ENCODE measurements around the gene VPS18. TPM values are rescaled to one million over a fixed set of nuclear protein-coding genes. Genes with fewer than 3 reads are reported as not detected.
A peak's percentile ranks its signal among the peaks of the same experiment; 100 is the strongest.

The VPS18 gene
- total RNA-seq, 1 experiment from 2014 or later: 16.9 TPM

- Histone ChIP-seq H3K9me3 (ENCODE audit: control insufficient read depth in 1 of 2, insufficient read depth in 1 of 2, low read depth in 1 of 2, low read length in 2 of 2) (no peaks in the 10 kb centered on the region), H4K20me1 (ENCODE audit: insufficient read depth) (no peaks in the 10 kb centered on the region), H3K4me1 (ENCODE audit: control insufficient read depth in 1 of 2, insufficient read depth in 2 of 2, low read length in 2 of 2) (peaks cover 19 to 41% of the 10 kb centered on the region in 2 experiments), H2AFZ (ENCODE audit: low read depth, low read length, poor library complexity, severe bottlenecking) (peak overlapping the region; percentile 56), H3K9me2 (ENCODE audit: insufficient read depth) (no peaks in the 10 kb centered on the region), H3K9ac (ENCODE audit: low read length) (peak overlapping the region; percentile 39), H3K27ac (ENCODE audit: low read depth, low read length) (peak overlapping the region; percentile 22; the same call in 1 of the 2 replicates), H3K79me2 (ENCODE audit: insufficient read depth, low read length) (no peaks in the 10 kb centered on the region), H3K36me3 (ENCODE audit: control insufficient read depth in 1 of 2, insufficient read depth in 2 of 2, low read length in 2 of 2) (no peaks in the 10 kb centered on the region), H3K27me3 (ENCODE audit: insufficient read depth, low read length) (peaks cover 15% of the 10 kb centered on the region; the same call in 1 of the 2 replicates), H3K4me3 (replicated peaks in 1 of 2; ENCODE audit: low read depth in 1 of 2, low read length in 2 of 2) (peak overlapping the region; percentile 52 to 65), H3K4me2 (ENCODE audit: low read length) (peak overlapping the region; percentile 100)
- no TSS peak for BruUV-seq (replicated peaks)
- CTCF ChIA-PET: interaction anchor here (0.6 to 4.8 kb wide), 19 partner anchors 10 to 902 kb away, joined by 3 to 69 read pairs (median 3); partner anchors contain the start of genes CHAC1 and VPS18
- POLR2A ChIA-PET: interaction anchor here (0.8 to 4.4 kb wide), 8 partner anchors 10 to 255 kb away, joined by 3 to 48 read pairs (median 8); partner anchors contain the start of genes CHAC1 and VPS18
- RAD21 ChIA-PET (ENCODE audit: low non-redundant PET in 1 of 2, low total read pairs in 2 of 2, uncharacterized antibody in 2 of 2, unreplicated experiment in 2 of 2): interaction anchor here (0.6 to 1.1 kb wide), 3 partner anchors 24 to 254 kb away, joined by 5 to 6 read pairs (median 5); no protein-coding TSS in a partner anchor
- DNase-seq (ENCODE audit: low read depth, low spot score) (no peak), ATAC-seq (peak; percentile 29)
- TF ChIP-seq ZFX (IDR thresholded peaks at IDR 0.05) (peak; percentile 45; the same call in 1 of the 2 replicates), EZH2 (IDR thresholded peaks at IDR 0.05) (no peak)
- intact Hi-C loops (cut with micrococcal nuclease): loop anchor here (1.0 to 10.0 kb wide), 3 partner anchors 24 to 255 kb away; no protein-coding TSS in a partner anchor
These were observed 35.6 kb downstream of the VPS18 start for GRCh38 chr15:40929660-40930429.

GRCh38 chr15:40930430-40931299, 36.4 kb downstream of the VPS18 start:
- Histone ChIP-seq H3K9me3 (ENCODE audit: control insufficient read depth in 1 of 2, insufficient read depth in 1 of 2, low read depth in 1 of 2, low read length in 2 of 2) (no peaks in the 10 kb centered on the region), H3K27ac (ENCODE audit: low read depth, low read length) (no peak overlapping the region; the same call in 1 of the 2 replicates), H3K4me3 (replicated peaks in 1 of 2; ENCODE audit: low read depth in 1 of 2, low read length in 2 of 2) (peak overlapping the region; percentile 52 to 65), H3K36me3 (ENCODE audit: control insufficient read depth in 1 of 2, insufficient read depth in 2 of 2, low read length in 2 of 2) (no peaks in the 10 kb centered on the region), H3K9ac (ENCODE audit: low read length) (peak overlapping the region; percentile 31; the same call in 1 of the 2 replicates), H3K4me2 (ENCODE audit: low read length) (peak overlapping the region; percentile 100), H4K20me1 (ENCODE audit: insufficient read depth) (no peaks in the 10 kb centered on the region), H3K9me2 (ENCODE audit: insufficient read depth) (no peaks in the 10 kb centered on the region), H3K79me2 (ENCODE audit: insufficient read depth, low read length) (no peaks in the 10 kb centered on the region), H2AFZ (ENCODE audit: low read depth, low read length, poor library complexity, severe bottlenecking) (peak overlapping the region; percentile 61), H3K4me1 (ENCODE audit: control insufficient read depth in 1 of 2, insufficient read depth in 2 of 2, low read length in 2 of 2) (peaks cover 19 to 41% of the 10 kb centered on the region in 2 experiments), H3K27me3 (ENCODE audit: insufficient read depth, low read length) (peaks cover 15% of the 10 kb centered on the region; the same call in 1 of the 2 replicates)
- intact Hi-C loops (cut with micrococcal nuclease): loop anchor here (5.0 to 10.0 kb wide), 2 partner anchors 92 to 254 kb away; no protein-coding TSS in a partner anchor
- ATAC-seq (peak; percentile 51), DNase-seq (ENCODE audit: low read depth, low spot score) (peak; percentile 70)
- POLR2A ChIA-PET: interaction anchor here (0.7 to 4.4 kb wide), 11 partner anchors 10 to 319 kb away, joined by 3 to 48 read pairs (median 4); partner anchors contain the start of genes CHAC1 and VPS18
- RAD21 ChIA-PET (ENCODE audit: low non-redundant PET in 1 of 2, low total read pairs in 2 of 2, uncharacterized antibody in 2 of 2, unreplicated experiment in 2 of 2): interaction anchor here (0.5 to 1.1 kb wide), 9 partner anchors 23 to 563 kb away, joined by 3 to 10 read pairs (median 5); partner anchors contain the start of gene CHAC1 (in 1 of the 2)
- CTCF ChIA-PET: interaction anchor here (0.6 to 4.8 kb wide), 23 partner anchors 9 to 901 kb away, joined by 3 to 69 read pairs (median 4); partner anchors contain the start of genes CHAC1 and VPS18
- TSS peak; percentile 55 for BruUV-seq (replicated peaks)
- TF ChIP-seq SIN3A (IDR thresholded peaks at IDR 0.05; ENCODE audit: low read depth): no peak
- no peak for TF ChIP-seq ZFX (IDR thresholded peaks at IDR 0.05)
- no peak for TF ChIP-seq ELF1 (IDR thresholded peaks at IDR 0.05; ENCODE audit: borderline replicate concordance, low read depth)
- TF ChIP-seq SP1 (IDR thresholded peaks at IDR 0.05; ENCODE audit: low read depth): no peak; the same call in 1 of the 2 replicates
- TF ChIP-seq MAX (IDR thresholded peaks at IDR 0.05): peak; percentile 95
- peak; percentile 70 to 89 (median 80) for TF ChIP-seq CTCF (IDR thresholded peaks at IDR 0.05 in 2 of 3, conservative IDR thresholded peaks at IDR 0.05 in 1 of 3; ENCODE audit: borderline replicate concordance in 1 of 3, insufficient read depth in 1 of 3, low read depth in 2 of 3, low read length in 2 of 3)
- no peak for TF ChIP-seq ZBTB33 (IDR thresholded peaks at IDR 0.05; ENCODE audit: extremely low read depth, insufficient replicate concordance, low read length)
- no peak for TF ChIP-seq CEBPB (IDR thresholded peaks at IDR 0.05; ENCODE audit: low read depth)
- TF ChIP-seq EZH2phosphoT487 (IDR thresholded peaks at IDR 0.05; ENCODE audit: borderline replicate concordance): no peak

Measured in HCT116 (cell line).